Anterior cingulate cortex (tissue), 58 donors: Measurements from ENCODE around the gene TMEM202.
"Not testable (repeated sequence)": the region's sequence is repeated elsewhere in the genome, so short reads cannot be mapped to it uniquely, and the experiment has no call there.

Source experiments
- DNase-seq, 58 donors: peaks; one replicate each; lab custom pipeline; 2025; lab: John Stamatoyannopoulos, UW

The TMEM202 gene

GRCh38 chr15:72398648-72399047, 543 bp downstream of the TMEM202 start:
- no peak for DNase-seq

- no peak for DNase-seq
Observed at GRCh38 chr15:72402726-72403125, 4.6 kb downstream of the TMEM202 start.

- no peak for DNase-seq
Observed at GRCh38 chr15:72404356-72404755, 6.3 kb downstream of the TMEM202 start.

- DNase-seq: no peak
Observed at GRCh38 chr15:72404841-72405240, 6.7 kb downstream of the TMEM202 start.

GRCh38 chr15:72406936-72407335, 8.8 kb downstream of the TMEM202 start:
- no peak for DNase-seq

GRCh38 chr15:72411111-72411510, 13.0 kb downstream of the TMEM202 start:
- DNase-seq: no peak

GRCh38 chr15:72411544-72411943, 13.4 kb downstream of the TMEM202 start:
- DNase-seq: no peak

GRCh38 chr15:72413337-72413736, 15.2 kb downstream of the TMEM202 start:
- DNase-seq: not testable (repeated sequence)

GRCh38 chr15:72415304-72415703, 17.2 kb downstream of the TMEM202 start:
- DNase-seq: no peak

- DNase-seq: not testable (repeated sequence)
Observed at GRCh38 chr15:72419768-72420167, 21.7 kb downstream of the TMEM202 start.

- DNase-seq: no peak
Observed at GRCh38 chr15:72420576-72420975, 22.5 kb downstream of the TMEM202 start.

- no peak for DNase-seq
Observed at GRCh38 chr15:72421484-72421883, 23.4 kb downstream of the TMEM202 start.

GRCh38 chr15:72423256-72423655, 25.2 kb downstream of the TMEM202 start:
- no peak for DNase-seq

GRCh38 chr15:72426753-72427152, 28.6 kb downstream of the TMEM202 start:
- no peak for DNase-seq

- no peak for DNase-seq
Observed at GRCh38 chr15:72437650-72438316, 39.7 kb downstream of the TMEM202 start.

GRCh38 chr15:72442848-72443247, 44.7 kb downstream of the TMEM202 start:
- DNase-seq: not testable (repeated sequence)

GRCh38 chr15:72445426-72445825, 47.3 kb downstream of the TMEM202 start:
- DNase-seq: no peak

- DNase-seq: no peak
Observed at GRCh38 chr15:72450805-72451204, 52.7 kb downstream of the TMEM202 start.

GRCh38 chr15:72451224-72451623, 53.1 kb downstream of the TMEM202 start:
- no peak for DNase-seq

GRCh38 chr15:72456684-72457083, 58.6 kb downstream of the TMEM202 start:
- DNase-seq: no peak
